Urinary bladder (tissue), 4 donors: Measurements from ENCODE around the gene PNPT1. TPM values are rescaled to one million over a fixed set of nuclear protein-coding genes. Genes with fewer than 3 reads are reported as not detected.
"Not testable (repeated sequence)": the region's sequence is repeated elsewhere in the genome, so short reads cannot be mapped to it uniquely, and the experiment has no call there.

Experiments
- DNase-seq: peaks from one replicate; pipeline ENCODE4 v3.0.0-alpha.2; 2015; ENCODE audit errors: extremely low spot score
- H3K27ac ChIP-seq: one replicate; pipeline ENCODE4 v1.5.1; 2013; ENCODE audit warnings: low read depth, mild to moderate bottlenecking, moderate library complexity
- H3K36me3 ChIP-seq: one replicate; pipeline ENCODE4 v1.6.1; 2013; ENCODE audit warnings: mild to moderate bottlenecking, moderate library complexity; ENCODE audit not compliant: insufficient read depth
- H3K4me1 ChIP-seq: one replicate; pipeline ENCODE4 v1.6.1; 2013; ENCODE audit warnings: mild to moderate bottlenecking, moderate library complexity; ENCODE audit not compliant: insufficient read depth
- H3K4me3 ChIP-seq: one replicate; pipeline ENCODE4 v1.5.1; 2013; ENCODE audit warnings: low read depth, low read length
- WGBS: extraction: QIAGEN DNeasy Blood & Tissue Kit; methylation state at CpG from one replicate; pipeline ENCODE4 v1.1.7; 2013; 5-methylcytosine and 5-hydroxymethylcytosine counted together
- polyA plus RNA-seq: library from polyadenylated mRNA; stranded (reverse); fragments of 200-250 nt; gene quantifications from one replicate; pipeline ENCODE4 v1.2.3, GENCODE V29; 2013
- total RNA-seq: library from RNA; depleted of rRNA; stranded (reverse); fragments of >200 nt; gene quantifications from one replicate; pipeline ENCODE4 v1.2.3, GENCODE V29; 2014
- donor health status: healthy with polysubstance abuse.
- donor health status: healthy.

The PNPT1 gene
- total and polyA plus RNA-seq, 2 donors: 10.4 to 32.4 TPM

DNA sequence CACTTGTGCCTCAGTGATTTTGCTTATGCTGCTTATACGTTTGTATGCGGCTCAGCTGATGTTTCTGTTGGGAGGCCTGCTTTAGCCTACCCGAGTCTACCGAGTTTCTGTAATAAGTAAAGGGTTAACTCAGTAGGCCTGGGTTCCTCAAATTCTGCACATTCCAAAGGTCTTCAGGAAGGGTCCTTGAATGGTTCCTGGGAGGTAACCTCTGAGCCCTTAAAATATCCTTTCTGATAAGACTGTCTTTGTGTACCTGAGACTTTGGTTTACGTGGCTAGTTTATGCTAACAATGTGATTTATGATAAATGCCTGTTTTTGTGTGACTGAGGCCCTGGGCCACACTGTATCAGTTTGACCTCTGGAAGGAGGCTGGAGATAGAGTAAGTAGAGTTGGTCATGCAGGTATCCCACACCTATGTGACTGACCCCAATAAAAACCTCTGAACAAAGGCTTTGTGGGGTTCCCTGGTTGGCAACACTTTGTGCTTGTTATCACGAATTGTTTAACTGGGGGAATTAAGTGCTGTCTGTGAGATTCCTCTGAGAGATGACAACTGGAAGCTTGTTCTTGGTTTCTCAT, 18.9 kb upstream of the PNPT1 start:
- no peak for DNase-seq
- H3K27ac ChIP-seq: no peak overlapping the region
- H3K36me3 ChIP-seq: no peaks in the 10 kb centered on the region
- 59% methylated on average over 6 of the region's 6 CpGs for WGBS
- no peaks in the 10 kb centered on the region for H3K4me1 ChIP-seq
- no peak overlapping the region for H3K4me3 ChIP-seq

DNA sequence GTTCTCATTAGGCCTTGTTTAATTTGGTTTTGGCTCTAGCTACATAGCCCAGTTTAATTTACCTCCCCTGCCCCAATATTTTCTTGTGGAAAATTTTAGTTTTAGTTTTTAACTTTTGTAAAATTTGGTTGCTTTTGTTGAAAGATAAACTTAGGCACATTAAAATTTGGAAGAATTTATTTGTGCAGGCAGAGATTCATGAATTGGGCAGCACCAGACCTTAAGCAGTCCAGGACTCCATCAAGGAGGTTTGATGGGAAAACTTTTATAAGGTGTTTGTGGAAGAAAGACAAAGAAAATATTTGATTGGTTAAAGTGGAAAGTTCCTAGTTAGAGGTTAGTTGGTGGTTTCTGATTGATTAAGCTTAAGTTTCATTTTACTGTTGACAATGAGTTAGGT, 16.4 kb upstream of the PNPT1 start:
- no peak overlapping the region for H3K27ac ChIP-seq
- no peak for DNase-seq
- no peaks in the 10 kb centered on the region for H3K4me1 ChIP-seq
- H3K36me3 ChIP-seq: no peaks in the 10 kb centered on the region
- H3K4me3 ChIP-seq: no peak overlapping the region

DNA sequence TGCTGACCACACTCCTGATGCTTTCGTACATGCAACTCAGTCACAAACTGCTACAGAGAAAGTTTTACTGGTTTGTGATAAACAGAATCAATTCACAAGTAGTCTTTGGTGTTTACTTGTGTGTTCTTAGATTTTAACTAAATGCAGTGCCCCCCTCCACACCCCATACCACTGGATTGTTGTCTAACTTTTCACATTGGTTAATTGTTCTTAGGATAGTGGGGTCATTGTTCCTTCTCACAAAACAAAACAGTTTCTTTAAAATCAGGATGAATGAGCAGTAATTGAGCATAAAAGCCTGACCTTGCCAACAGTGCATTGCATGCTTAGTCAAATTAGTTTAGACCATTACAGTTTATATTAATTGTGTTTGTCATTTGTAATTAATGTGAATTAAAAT, 14.1 kb upstream of the PNPT1 start:
- Histone ChIP-seq H3K27ac (no peak overlapping the region), H3K4me3 (no peak overlapping the region), H3K36me3 (no peaks in the 10 kb centered on the region), H3K4me1 (no peaks in the 10 kb centered on the region)
- 57% methylated on average over 1 of the region's 1 CpG for WGBS
- no peak for DNase-seq

DNA sequence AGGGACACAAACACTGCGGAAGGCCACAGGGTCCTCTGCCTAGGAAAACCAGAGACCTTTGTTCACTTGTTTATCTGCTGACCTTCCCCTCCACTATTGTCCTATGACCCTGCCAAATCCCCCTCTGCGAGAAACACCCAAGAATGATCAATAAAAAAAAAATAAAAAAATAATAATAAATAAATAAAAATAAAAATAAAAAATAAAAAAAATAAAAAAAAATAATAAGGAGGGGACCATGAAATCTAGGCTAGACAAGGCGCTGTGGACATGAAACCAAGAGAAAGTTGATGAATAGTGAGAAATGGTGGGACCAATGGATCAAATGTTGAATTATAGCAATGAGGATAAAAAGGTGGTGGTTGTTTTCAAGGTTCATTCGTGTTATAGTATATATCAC, 12.6 kb upstream of the PNPT1 start:
- 88% methylated on average over 3 of the region's 4 CpGs for WGBS
- not testable (repeated sequence) for DNase-seq, H3K4me1 ChIP-seq, H3K27ac ChIP-seq, H3K4me3 ChIP-seq, H3K36me3 ChIP-seq

DNA sequence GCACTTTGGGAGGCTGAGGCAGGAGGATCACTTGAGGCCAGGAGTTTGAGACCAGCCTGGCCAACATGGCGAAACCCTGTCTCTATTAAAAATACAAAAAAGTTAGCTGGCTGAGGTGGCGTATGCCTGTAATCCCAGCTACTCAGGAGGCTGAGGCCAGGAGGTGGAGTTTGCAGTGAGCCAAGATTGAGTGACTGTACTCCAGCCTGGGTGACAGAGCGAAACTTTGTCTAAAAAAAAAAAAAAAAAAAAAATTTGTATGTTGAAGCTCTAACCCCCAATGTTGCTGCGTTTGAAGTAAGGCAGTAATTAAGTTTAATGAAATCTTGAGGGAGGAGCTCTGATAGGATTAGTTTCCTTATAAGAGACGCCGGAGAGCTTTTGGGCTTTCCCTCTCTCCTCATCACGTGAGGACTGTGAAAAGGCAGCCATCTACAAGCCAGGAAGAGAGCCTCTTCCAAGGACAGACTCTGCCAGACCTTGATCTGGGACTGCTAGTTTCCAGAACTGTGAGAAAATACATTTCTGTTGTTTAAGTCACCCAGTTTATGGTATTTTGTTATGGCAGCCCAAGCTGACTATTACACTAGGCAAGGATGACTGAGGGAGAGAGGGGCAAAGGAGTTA, 11.5 kb upstream of the PNPT1 start:
- H3K27ac ChIP-seq: no peak overlapping the region
- H3K36me3 ChIP-seq: no peaks in the 10 kb centered on the region
- DNase-seq: no peak
- H3K4me3 ChIP-seq: no peak overlapping the region
- 64% methylated on average over 7 of the region's 7 CpGs for WGBS
- no peaks in the 10 kb centered on the region for H3K4me1 ChIP-seq

DNA sequence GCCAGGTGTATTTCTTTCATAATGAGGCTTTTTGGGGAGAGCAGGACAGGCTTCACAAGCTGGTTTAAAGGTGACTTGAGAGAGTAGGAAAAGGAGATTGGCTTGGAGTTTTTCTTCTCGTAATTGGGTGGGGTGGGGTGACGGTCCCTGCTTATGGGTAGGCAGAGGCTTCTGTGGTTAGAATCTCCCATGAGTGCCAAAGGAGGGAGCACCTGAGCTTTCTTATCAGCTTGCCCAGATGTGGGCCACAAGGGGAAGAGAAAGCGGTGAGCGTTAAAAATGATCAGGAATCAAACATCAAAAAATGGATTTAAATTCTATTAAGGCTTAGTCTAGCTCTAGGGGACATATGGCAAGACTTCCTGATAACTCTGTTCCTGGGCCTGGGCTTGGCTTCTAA, 9.7 kb upstream of the PNPT1 start:
- H3K4me3 ChIP-seq: no peak overlapping the region
- H3K27ac ChIP-seq: no peak overlapping the region
- H3K4me1 ChIP-seq: no peaks in the 10 kb centered on the region
- no peaks in the 10 kb centered on the region for H3K36me3 ChIP-seq
- no peak for DNase-seq
- 39% methylated on average over 4 of the region's 4 CpGs for WGBS

DNA sequence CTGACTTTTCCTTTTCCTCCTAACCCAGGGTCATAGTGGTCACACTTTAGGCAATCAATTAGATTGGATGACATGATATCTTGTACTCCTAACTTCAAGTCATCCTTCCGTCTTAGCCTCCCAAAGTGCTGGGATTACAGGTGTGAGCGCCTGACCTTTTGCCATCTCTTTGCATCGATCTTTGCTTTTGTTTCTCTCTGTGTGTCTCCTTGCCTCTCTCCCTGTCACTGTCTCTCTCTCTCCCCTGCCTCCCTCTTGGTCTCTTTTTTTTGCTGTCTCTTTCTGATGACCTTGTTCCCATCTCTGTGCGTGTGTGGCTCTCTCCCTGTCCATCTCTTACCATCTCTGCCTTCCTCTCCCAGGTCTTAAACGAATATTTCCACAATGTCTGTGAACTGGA, 904 bp downstream of the PNPT1 start:
- not testable (repeated sequence) for DNase-seq, H3K36me3 ChIP-seq, H3K27ac ChIP-seq, H3K4me1 ChIP-seq
- peak overlapping the region; percentile 78 for H3K4me3 ChIP-seq
- WGBS: 16% methylated on average over 5 of the region's 5 CpGs

DNA sequence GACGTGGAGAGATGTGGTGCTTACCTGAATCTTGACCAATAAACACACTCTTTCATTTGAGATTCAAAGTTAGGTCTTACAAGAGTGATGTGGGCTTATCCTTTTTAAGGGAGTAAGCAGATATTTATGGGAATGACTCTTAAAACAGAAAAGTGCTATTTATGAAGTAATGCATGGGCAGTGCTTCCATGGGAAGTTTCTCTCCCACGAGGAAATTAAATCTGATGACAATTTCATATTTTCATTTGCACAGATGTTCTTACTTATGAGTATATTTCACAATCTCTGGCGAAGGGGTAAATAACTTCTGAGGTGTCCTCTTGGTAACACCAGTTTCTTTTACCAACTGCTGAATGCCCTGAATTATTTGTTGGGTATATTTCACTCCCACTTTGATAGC, 21.0 kb downstream of the PNPT1 start:
- Histone ChIP-seq H3K4me3 (no peak overlapping the region), H3K4me1 (no peaks in the 10 kb centered on the region), H3K27ac (no peak overlapping the region), H3K36me3 (peaks cover 5% of the 10 kb centered on the region)
- WGBS: 81% methylated on average over 3 of the region's 3 CpGs
- DNase-seq: no peak

DNA sequence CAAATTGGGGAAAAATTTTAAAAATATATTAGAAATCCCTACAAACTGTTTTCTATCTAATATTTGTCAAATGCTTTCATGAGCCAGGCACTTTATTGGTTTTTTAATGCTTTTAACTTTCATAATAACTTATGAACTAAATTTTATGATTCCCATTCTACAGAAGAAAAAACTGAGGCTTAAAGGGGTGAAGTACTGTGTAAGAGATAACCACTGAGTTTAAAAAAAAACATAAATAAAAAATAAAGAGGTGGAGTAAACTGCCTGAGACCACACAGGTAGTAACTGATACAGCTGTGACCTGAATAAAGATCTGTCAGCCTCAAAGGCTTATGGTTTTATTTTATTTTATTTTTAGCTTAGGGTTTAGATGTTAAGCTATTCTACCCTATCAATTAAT, 24.7 kb downstream of the PNPT1 start:
- peaks cover 4% of the 10 kb centered on the region for H3K36me3 ChIP-seq
- no peak overlapping the region for H3K4me3 ChIP-seq
- no peak for DNase-seq
- no peak overlapping the region for H3K27ac ChIP-seq
- H3K4me1 ChIP-seq: no peaks in the 10 kb centered on the region

DNA sequence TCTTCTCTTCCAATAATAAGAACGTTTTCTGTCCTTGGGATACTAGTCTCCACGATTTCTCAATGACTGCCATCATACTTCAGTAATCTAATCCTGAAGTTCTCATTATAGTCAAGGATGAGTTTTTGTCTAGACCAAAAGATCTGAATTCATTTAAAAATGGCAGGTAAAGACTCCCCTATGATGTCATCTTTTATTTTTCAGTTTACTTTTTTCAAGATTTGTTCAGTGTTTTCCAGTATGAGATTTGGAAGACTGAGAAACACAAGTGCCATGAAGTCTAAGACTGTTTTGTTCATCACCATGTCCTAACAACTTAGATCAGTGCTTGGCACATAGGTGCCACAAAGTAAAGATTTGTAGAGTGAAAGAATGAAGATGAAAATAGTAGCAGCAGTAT, 40.4 kb downstream of the PNPT1 start:
- Histone ChIP-seq H3K36me3 (peaks cover 1% of the 10 kb centered on the region), H3K27ac (no peak overlapping the region), H3K4me3 (no peak overlapping the region), H3K4me1 (no peaks in the 10 kb centered on the region)
- DNase-seq: no peak
- WGBS: 96% methylated on average over 2 of the region's 2 CpGs

DNA sequence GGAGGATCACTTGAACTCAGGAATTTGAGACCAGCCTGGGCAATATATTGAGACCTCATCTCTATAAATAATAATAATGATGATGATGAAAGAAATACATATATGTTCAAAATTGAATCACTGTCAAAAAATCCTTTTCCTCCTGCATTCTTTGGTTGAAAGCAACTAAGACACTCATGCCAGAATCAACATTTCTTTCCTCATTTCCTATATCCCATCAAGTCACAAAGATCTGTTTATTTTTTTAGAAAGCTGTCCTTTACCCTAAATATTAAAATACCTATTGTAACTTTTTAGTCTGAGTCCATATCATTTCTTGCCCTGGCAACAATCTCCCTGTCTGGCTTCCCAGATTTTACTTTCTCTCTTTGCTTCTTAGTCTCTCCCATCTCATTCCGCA, 44.4 kb downstream of the PNPT1 start:
- Histone ChIP-seq H3K4me3 (no peak overlapping the region), H3K36me3 (peaks cover 1% of the 10 kb centered on the region), H3K4me1 (no peaks in the 10 kb centered on the region), H3K27ac (no peak overlapping the region)
- 96% methylated on average over 1 of the region's 1 CpG for WGBS
- DNase-seq: no peak

DNA sequence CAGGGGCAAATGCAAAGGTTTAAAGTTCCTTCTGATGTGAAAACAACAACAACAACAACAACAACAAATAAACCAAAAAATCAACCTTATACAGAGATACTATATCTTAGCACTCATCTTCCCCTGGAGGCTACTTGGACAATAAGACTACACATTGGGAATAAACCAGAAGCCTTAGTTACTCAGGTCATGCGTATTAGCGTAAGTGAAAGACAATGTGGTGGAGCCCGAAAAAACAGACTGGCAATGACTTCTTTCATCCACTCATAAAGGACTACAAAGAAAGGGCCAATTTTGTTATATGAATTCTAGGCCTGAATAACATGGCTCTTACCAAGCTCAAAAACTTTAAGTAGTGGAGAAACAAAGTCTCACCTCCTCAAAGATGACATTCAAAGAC, 56.8 kb downstream of the PNPT1 start:
- peaks cover 3% of the 10 kb centered on the region for H3K36me3 ChIP-seq

DNA sequence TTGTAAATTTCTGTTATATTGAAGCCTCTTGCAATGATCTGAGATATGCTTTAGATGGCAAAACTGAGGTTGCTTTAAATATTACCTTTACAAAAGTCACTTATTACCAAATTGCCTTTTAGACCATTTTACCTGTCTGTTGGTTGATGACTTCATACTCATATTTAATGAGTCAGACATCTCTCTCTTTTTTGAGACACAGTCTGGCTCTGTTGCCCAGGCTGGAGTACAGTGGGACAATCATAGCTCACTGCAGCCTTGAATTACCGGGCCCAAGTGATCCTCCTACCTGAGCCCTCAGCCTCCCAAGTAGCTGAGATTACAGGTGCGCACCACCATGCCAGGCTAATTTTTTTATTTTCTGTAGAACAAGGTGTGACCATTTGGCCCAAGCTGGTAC, 64.7 kb downstream of the PNPT1 start:
- no peak for DNase-seq
- Histone ChIP-seq H3K4me3 (no peak overlapping the region), H3K27ac (no peak overlapping the region), H3K4me1 (no peaks in the 10 kb centered on the region), H3K36me3 (no peaks in the 10 kb centered on the region)
- WGBS: 70% methylated on average over 2 of the region's 2 CpGs

More for the DNA sequence above, 56.8 kb downstream of the PNPT1 start:
- H3K27ac ChIP-seq: no peak overlapping the region
- DNase-seq: no peak
- WGBS: 96% methylated on average over 3 of the region's 3 CpGs
- H3K4me3 ChIP-seq: no peak overlapping the region
- no peaks in the 10 kb centered on the region for H3K4me1 ChIP-seq

DNA sequence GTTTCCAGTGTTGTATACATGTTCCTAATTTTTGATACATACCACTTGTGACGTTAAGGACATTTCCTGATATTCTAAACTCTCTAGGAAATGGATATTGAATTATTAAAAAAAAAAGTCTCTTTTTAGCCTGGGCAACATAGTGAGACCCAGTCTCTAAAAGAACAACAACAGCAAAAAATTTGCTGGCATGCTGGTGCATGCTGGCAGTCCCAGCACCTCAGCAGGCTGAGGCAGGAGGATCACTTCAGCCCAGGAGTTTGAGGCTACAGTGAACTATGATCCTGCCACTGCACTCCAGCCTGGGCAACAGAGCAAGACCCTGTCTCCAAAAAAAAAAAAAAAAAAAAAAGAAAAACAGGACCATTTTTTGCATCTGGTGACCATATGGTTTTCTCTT, 65.7 kb downstream of the PNPT1 start:
- H3K36me3 ChIP-seq: no peaks in the 10 kb centered on the region
- 86% methylated on average over 1 of the region's 1 CpG for WGBS
- H3K4me1 ChIP-seq: no peaks in the 10 kb centered on the region
- no peak for DNase-seq
- no peak overlapping the region for H3K27ac ChIP-seq
- H3K4me3 ChIP-seq: no peak overlapping the region

DNA sequence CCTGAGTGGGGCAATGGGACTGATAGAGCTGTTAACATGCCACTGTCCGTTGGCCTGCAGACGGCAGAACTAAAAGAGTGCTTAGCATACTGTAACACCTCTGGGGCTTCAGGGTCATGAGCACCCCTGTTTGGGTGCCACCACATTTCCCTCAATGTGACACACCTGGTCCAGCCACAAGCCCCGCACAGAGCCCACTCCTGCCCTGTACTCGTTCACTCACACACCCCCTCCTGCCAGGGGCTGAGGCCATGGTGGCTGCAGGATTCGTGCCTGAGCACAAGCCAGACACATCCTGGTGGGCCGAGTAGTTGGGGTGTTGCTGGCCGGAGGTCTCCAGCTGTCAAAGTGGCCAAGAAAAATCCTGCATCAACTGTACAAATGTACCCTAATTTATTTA, 71.8 kb downstream of the PNPT1 start:
- H3K36me3 ChIP-seq: no peaks in the 10 kb centered on the region
- 89% methylated on average over 7 of the region's 7 CpGs for WGBS
- H3K4me3 ChIP-seq: no peak overlapping the region
- H3K27ac ChIP-seq: no peak overlapping the region
- no peak for DNase-seq
- H3K4me1 ChIP-seq: no peaks in the 10 kb centered on the region
